ENCODE results near the gene EVI5.
"Not testable (repeated sequence)": the region's sequence is repeated elsewhere in the genome, so short reads cannot be mapped to it uniquely, and the experiment has no call there.

EVI5 gene

DNA sequence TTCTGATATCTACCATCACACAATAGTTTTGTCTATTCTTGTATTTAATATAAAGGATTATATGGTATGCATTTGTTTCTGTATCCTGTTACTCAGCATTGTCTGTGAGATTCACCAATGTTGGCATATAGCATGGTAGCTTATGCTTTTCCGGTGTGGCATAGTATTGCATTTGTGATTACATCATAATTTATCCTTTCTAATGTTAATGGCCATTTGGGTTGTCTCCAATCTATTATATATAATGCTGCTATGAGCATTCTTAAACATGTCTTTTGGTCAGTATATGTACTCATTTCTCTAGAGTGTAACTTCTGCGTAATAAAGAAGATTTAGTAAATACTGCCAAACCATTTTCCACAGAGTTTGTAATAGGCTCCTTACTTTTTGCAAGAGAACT is 257.2 kb downstream of the EVI5 start:
- Histone ChIP-seq H2AFZ (ENCODE audit: low read depth, low read length) (no peak overlapping the region), H4K20me1 (ENCODE audit: insufficient read depth, low read length) (no peaks in the 10 kb centered on the region), H3K27me3 (ENCODE audit: low read depth, low read length) (no peaks in the 10 kb centered on the region), H3K9me3 (ENCODE audit: insufficient read depth, low read length) (no peaks in the 10 kb centered on the region), H3K36me3 (replicated peaks; ENCODE audit: low read depth, low read length) (no peaks in the 10 kb centered on the region), H3K79me2 (ENCODE audit: low read length) (no peaks in the 10 kb centered on the region), H3K4me1 (ENCODE audit: low read length) (no peaks in the 10 kb centered on the region), H3K27ac (ENCODE audit: low read length) (no peak overlapping the region), H3K4me3 (ENCODE audit: low read length) (no peak overlapping the region), H3K9ac (ENCODE audit: low read length) (no peak overlapping the region), H3K4me2 (ENCODE audit: low read length) (no peak overlapping the region)
- no peak for TF ChIP-seq EZH2phosphoT487 (IDR thresholded peaks at IDR 0.05; ENCODE audit: low read depth)
- TF ChIP-seq, protein P1, sequence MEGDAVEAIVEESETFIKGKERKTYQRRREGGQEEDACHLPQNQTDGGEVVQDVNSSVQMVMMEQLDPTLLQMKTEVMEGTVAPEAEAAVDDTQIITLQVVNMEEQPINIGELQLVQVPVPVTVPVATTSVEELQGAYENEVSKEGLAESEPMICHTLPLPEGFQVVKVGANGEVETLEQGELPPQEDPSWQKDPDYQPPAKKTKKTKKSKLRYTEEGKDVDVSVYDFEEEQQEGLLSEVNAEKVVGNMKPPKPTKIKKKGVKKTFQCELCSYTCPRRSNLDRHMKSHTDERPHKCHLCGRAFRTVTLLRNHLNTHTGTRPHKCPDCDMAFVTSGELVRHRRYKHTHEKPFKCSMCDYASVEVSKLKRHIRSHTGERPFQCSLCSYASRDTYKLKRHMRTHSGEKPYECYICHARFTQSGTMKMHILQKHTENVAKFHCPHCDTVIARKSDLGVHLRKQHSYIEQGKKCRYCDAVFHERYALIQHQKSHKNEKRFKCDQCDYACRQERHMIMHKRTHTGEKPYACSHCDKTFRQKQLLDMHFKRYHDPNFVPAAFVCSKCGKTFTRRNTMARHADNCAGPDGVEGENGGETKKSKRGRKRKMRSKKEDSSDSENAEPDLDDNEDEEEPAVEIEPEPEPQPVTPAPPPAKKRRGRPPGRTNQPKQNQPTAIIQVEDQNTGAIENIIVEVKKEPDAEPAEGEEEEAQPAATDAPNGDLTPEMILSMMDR (IDR thresholded peaks at IDR 0.05; ENCODE audit: low read depth, low read length): no peak

DNA sequence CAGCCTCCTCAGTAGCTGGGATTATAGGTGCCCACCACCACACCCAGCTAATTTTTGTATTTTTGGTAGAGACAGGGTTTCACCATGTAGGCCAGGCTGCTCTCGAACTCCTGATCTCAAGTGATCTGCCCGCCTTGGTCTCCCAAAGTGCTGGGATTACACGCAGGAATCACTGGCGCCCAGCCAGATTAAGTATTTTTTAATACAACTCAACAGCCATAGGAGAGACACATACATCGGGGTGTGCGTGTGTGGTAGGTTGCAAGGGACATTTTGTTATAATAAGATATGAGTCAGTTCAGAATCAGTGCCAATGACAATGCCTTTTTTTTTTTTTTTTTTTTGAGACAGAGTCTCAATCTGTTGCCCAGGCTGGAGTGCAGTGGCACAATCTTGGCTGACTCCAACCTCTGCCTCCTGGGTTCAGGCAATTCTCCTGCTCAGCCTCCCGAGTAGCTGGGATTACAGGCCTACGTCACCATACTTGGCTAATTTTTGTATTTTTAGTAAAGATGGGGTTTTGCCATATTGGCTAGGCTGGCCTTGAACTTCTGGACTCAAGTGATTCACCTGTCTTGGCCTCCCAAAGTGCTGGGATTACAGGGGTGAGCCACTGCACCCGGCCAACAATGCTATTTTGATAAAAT is 259.8 kb downstream of the EVI5 start:
- H3K79me2 ChIP-seq (ENCODE audit: low read length); H3K27ac ChIP-seq (ENCODE audit: low read length); H3K9ac ChIP-seq (ENCODE audit: low read length); H3K4me2 ChIP-seq (ENCODE audit: low read length); H3K27me3 ChIP-seq (ENCODE audit: low read depth, low read length); H2AFZ ChIP-seq (ENCODE audit: low read depth, low read length); H3K4me1 ChIP-seq (ENCODE audit: low read length); H3K4me3 ChIP-seq (ENCODE audit: low read length); H3K36me3 ChIP-seq (replicated peaks; ENCODE audit: low read depth, low read length); H4K20me1 ChIP-seq (ENCODE audit: insufficient read depth, low read length); H3K9me3 ChIP-seq (ENCODE audit: insufficient read depth, low read length): not testable (repeated sequence)

DNA sequence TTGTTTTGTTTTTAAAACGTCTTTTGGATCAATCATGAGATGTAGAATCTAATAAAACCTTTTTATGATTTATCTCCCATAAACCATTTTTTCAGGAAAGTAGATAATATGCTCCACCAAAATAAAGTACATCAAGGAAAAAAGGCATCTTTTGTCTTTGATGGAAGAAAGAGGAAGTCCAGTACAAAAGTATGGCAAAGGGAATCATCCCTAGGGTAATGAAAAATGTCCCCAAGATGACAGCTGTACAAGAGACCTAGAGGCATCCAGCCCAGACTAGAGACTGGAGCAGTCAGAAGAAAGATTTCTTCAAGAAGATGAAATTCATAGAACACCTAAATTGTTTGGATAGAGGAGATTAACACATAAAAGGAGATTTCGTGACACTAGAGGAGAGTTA is 265.9 kb downstream of the EVI5 start:
- H3K36me3 ChIP-seq (replicated peaks; ENCODE audit: low read depth, low read length): no peaks in the 10 kb centered on the region
- H3K27me3 ChIP-seq (ENCODE audit: low read depth, low read length): no peaks in the 10 kb centered on the region
- no peaks in the 10 kb centered on the region for H4K20me1 ChIP-seq (ENCODE audit: insufficient read depth, low read length)
- no peaks in the 10 kb centered on the region for H3K4me1 ChIP-seq (ENCODE audit: low read length)
- no peak overlapping the region for H2AFZ ChIP-seq (ENCODE audit: low read depth, low read length)
- no peaks in the 10 kb centered on the region for H3K79me2 ChIP-seq (ENCODE audit: low read length)
- TF ChIP-seq EZH2phosphoT487 (IDR thresholded peaks at IDR 0.05; ENCODE audit: low read depth): no peak
- TF ChIP-seq, protein P1 (IDR thresholded peaks at IDR 0.05; ENCODE audit: low read depth, low read length): no peak
- no peak overlapping the region for H3K9ac ChIP-seq (ENCODE audit: low read length)
- H3K4me2 ChIP-seq (ENCODE audit: low read length): no peak overlapping the region
- H3K27ac ChIP-seq (ENCODE audit: low read length): no peak overlapping the region
- H3K4me3 ChIP-seq (ENCODE audit: low read length): no peak overlapping the region
- no peaks in the 10 kb centered on the region for H3K9me3 ChIP-seq (ENCODE audit: insufficient read depth, low read length)

DNA sequence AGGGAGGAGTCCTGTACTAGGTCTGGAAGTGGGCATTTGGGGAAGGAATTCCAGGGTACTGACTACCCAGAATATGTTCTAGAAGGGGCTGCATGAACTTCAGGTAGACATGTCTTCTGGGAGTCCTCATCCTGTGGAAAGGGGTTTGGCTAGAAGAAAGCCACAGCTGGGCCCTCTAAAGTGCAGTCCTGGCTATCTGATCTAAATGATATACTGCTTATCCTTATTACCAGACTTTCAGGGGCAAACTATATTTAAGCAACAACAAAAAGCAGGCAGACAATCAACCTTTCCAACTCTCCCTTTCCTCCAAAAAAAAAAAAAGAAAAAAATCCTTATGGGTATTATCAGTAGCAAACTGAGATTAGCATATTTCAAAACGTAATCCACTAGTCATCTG is 268.3 kb downstream of the EVI5 start:
- H3K4me1 ChIP-seq (ENCODE audit: low read length): no peaks in the 10 kb centered on the region
- no peaks in the 10 kb centered on the region for H3K27me3 ChIP-seq (ENCODE audit: low read depth, low read length)
- no peaks in the 10 kb centered on the region for H3K79me2 ChIP-seq (ENCODE audit: low read length)
- no peak overlapping the region for H3K27ac ChIP-seq (ENCODE audit: low read length)
- no peak overlapping the region for H3K4me3 ChIP-seq (ENCODE audit: low read length)
- H2AFZ ChIP-seq (ENCODE audit: low read depth, low read length): no peak overlapping the region
- no peak overlapping the region for H3K4me2 ChIP-seq (ENCODE audit: low read length)
- H3K36me3 ChIP-seq (replicated peaks; ENCODE audit: low read depth, low read length): no peaks in the 10 kb centered on the region
- TF ChIP-seq EZH2phosphoT487 (IDR thresholded peaks at IDR 0.05; ENCODE audit: low read depth): no peak
- TF ChIP-seq, protein P1 (IDR thresholded peaks at IDR 0.05; ENCODE audit: low read depth, low read length): no peak
- no peaks in the 10 kb centered on the region for H3K9me3 ChIP-seq (ENCODE audit: insufficient read depth, low read length)
- H3K9ac ChIP-seq (ENCODE audit: low read length): no peak overlapping the region
- H4K20me1 ChIP-seq (ENCODE audit: insufficient read depth, low read length): no peaks in the 10 kb centered on the region

All from OCI-LY3 (cell line).